Loucy (cell line): ENCODE results near the gene PCDHGB5.
"Not testable (repeated sequence)": the region's sequence is repeated elsewhere in the genome, so short reads cannot be mapped to it uniquely, and the experiment has no call there.

Experiments used
- H2AFZ ChIP-seq: fragments of 200-600 bp; sonication (generic); 2 replicates; pipeline ENCODE4 v1.6.0; 2016; ENCODE audit warnings: antibody characterized with exemption, mild to moderate bottlenecking, low read length, moderate library complexity
- H3F3A ChIP-seq: fragments of 200-600 bp; 2 replicates; pipeline ENCODE4 v1.6.0; 2016; ENCODE audit warnings: antibody characterized with exemption, low read depth, mild to moderate bottlenecking
- H3K27me3 ChIP-seq: fragments of 200-600 bp; sonication (generic); 2 replicates; pipeline ENCODE4 v1.6.1; 2014; ENCODE audit warnings: low read length, mild to moderate bottlenecking; ENCODE audit not compliant: insufficient read depth, poor library complexity, severe bottlenecking
- H3K36me3 ChIP-seq: fragments of 200-600 bp; sonication (generic); 2 replicates; pipeline ENCODE4 v1.6.1; 2016; ENCODE audit warnings: low read length; ENCODE audit not compliant: insufficient read depth
- H3K4me1 ChIP-seq: fragments of 200-600 bp; sonication (generic); 2 replicates; pipeline ENCODE4 v1.5.1; 2014; ENCODE audit warnings: low read length, mild to moderate bottlenecking; ENCODE audit not compliant: insufficient read depth, poor library complexity, severe bottlenecking
- H3K4me2 ChIP-seq: fragments of 200-600 bp; sonication (generic); 2 replicates; pipeline ENCODE4 v1.6.0; 2014; ENCODE audit warnings: antibody characterized with exemption, low read length, low read depth, mild to moderate bottlenecking; ENCODE audit not compliant: poor library complexity, severe bottlenecking
- H3K4me3 ChIP-seq: fragments of 200-600 bp; sonication (generic); 2 replicates; pipeline ENCODE4 v1.5.1; 2014; ENCODE audit warnings: low read length, mild to moderate bottlenecking, mixed read lengths; ENCODE audit not compliant: poor library complexity, severe bottlenecking
- H3K79me2 ChIP-seq: fragments of 200-600 bp; sonication (generic); 2 replicates; pipeline ENCODE4 v1.6.1; 2014; ENCODE audit warnings: low read length; ENCODE audit not compliant: insufficient read depth
- H3K9ac ChIP-seq: fragments of 200-600 bp; sonication (generic); 2 replicates; pipeline ENCODE4 v1.6.0; 2014; ENCODE audit warnings: mild to moderate bottlenecking, low read depth, low read length, moderate library complexity; ENCODE audit not compliant: poor library complexity, severe bottlenecking
- H3K9me2 ChIP-seq: fragments of 200-600 bp; sonication (generic); replicated peaks from 2 replicates; pipeline ENCODE4 v1.6.1; 2016; ENCODE audit warnings: low read depth, low read length, mixed read lengths
- H3K9me3 ChIP-seq: fragments of 200-600 bp; sonication (generic); 2 replicates; pipeline ENCODE4 v1.6.1; 2014; ENCODE audit warnings: mild to moderate bottlenecking, antibody characterized with exemption, low read length, low read depth; ENCODE audit not compliant: insufficient read depth
- H4K20me1 ChIP-seq: fragments of 200-600 bp; sonication (generic); 2 replicates; pipeline ENCODE4 v1.6.0; 2014; ENCODE audit warnings: antibody characterized with exemption, low read length, mild to moderate bottlenecking; ENCODE audit not compliant: insufficient read depth, poor library complexity, severe bottlenecking
- CTCF ChIP-seq: fragments of 200-600 bp; sonication (generic); conservative IDR thresholded peaks from 2 replicates; pipeline ENCODE4 v1.5.1; 2014; ENCODE audit warnings: mild to moderate bottlenecking, antibody characterized with exemption, low read length
- EZH2phosphoT487 ChIP-seq: fragments of 200-600 bp; IDR thresholded peaks from 2 replicates; pipeline ENCODE4 v1.6.1; 2018; ENCODE audit warnings: antibody characterized with exemption, mild to moderate bottlenecking, moderate library complexity, borderline replicate concordance

The PCDHGB5 gene

GRCh38 chr5:141393267-141393666, 4.5 kb upstream of the PCDHGB5 start:
- H3K4me1 ChIP-seq, result no peaks in the 10 kb centered on the region
- no peaks in the 10 kb centered on the region for H4K20me1 ChIP-seq
- no peak overlapping the region for H3K9ac ChIP-seq
- no peaks in the 10 kb centered on the region for H3K36me3 ChIP-seq
- no peaks in the 10 kb centered on the region for H3K79me2 ChIP-seq
- no peak overlapping the region for H3K4me2 ChIP-seq
- no peaks in the 10 kb centered on the region for H3K9me2 ChIP-seq
- H3F3A ChIP-seq, result no peaks in the 10 kb centered on the region
- no peak overlapping the region for H2AFZ ChIP-seq
- TF ChIP-seq CTCF, result no peak
- TF ChIP-seq EZH2phosphoT487, result no peak
- H3K4me3 ChIP-seq, result no peak overlapping the region
- H3K27me3 ChIP-seq, result no peaks in the 10 kb centered on the region
- H3K9me3 ChIP-seq, result no peaks in the 10 kb centered on the region

GRCh38 chr5:141394401-141395187, 3.2 kb upstream of the PCDHGB5 start:
- not testable (repeated sequence) for H3K36me3 ChIP-seq, H3K9me2 ChIP-seq, H3K4me1 ChIP-seq, H3K4me2 ChIP-seq, H3K27me3 ChIP-seq, H3F3A ChIP-seq, H2AFZ ChIP-seq, H3K9me3 ChIP-seq, H3K79me2 ChIP-seq, H3K4me3 ChIP-seq, H4K20me1 ChIP-seq, H3K9ac ChIP-seq

DNA sequence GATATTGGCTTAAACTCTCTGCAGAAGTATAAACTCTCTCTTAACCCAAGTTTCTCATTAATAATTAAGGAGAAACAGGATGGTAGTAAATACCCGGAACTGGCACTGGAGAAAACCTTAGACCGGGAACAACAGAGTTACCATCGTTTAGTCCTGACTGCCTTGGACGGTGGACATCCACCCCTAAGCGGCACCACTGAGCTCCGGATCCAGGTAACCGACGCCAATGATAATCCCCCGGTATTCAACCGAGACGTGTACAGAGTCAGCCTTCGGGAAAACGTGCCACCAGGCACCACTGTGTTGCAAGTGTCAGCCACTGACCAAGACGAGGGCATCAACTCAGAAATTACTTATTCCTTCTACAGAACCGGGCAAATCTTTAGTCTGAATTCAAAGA, 861 bp downstream of the PCDHGB5 start:
- Histone ChIP-seq H3K79me2 (no peaks in the 10 kb centered on the region), H3F3A (no peaks in the 10 kb centered on the region), H3K4me3 (no peak overlapping the region), H3K9ac (no peak overlapping the region), H4K20me1 (no peaks in the 10 kb centered on the region), H3K9me2 (no peaks in the 10 kb centered on the region), H2AFZ (no peak overlapping the region), H3K9me3 (no peaks in the 10 kb centered on the region), H3K4me2 (no peak overlapping the region), H3K36me3 (no peaks in the 10 kb centered on the region), H3K27me3 (no peaks in the 10 kb centered on the region), H3K4me1 (no peaks in the 10 kb centered on the region)
- TF ChIP-seq CTCF (no peak), EZH2phosphoT487 (no peak)
